AG04449 (cell line): ENCODE results near the gene SAXO1.
"Not testable (repeated sequence)": the region's sequence is repeated elsewhere in the genome, so short reads cannot be mapped to it uniquely, and the experiment has no call there.

ENCODE experiments used
- CTCF ChIA-PET: fragments of 350-600 bp; formaldehyde crosslinking; extraction: SDS; loops from one replicate; lab custom pipeline; 2021; ENCODE audit warnings: antibody characterized with exemption; lab: Yijun Ruan, JAX
- POLR2A ChIA-PET: fragments of 400-600, 350-600 bp; formaldehyde crosslinking; extraction: SDS; loops from one replicate; lab custom pipeline; 2020; ENCODE audit warnings: antibody characterized with exemption, inconsistent platforms; lab: Yijun Ruan, JAX
- DNase-seq: peaks from one replicate; pipeline ENCODE4 v3.0.0-alpha.2; 2010; ENCODE audit warnings: low read depth, low spot score
- H3K4me3 ChIP-seq: 2 replicates; pipeline ENCODE4 v1.5.1; 2011; ENCODE audit warnings: low read depth, mild to moderate bottlenecking, control low read depth, low read length
- CTCF ChIP-seq: IDR thresholded peaks from one replicate; pipeline ENCODE4 v1.5.1; 2011; ENCODE audit warnings: mild to moderate bottlenecking, moderate library complexity, low read length, control low read depth, inconsistent platforms; ENCODE audit not compliant: insufficient read depth; ENCODE audit errors: missing control alignments

SAXO1 gene

GRCh38 chr9:19028835-19029451 is 4.1 kb downstream of the SAXO1 start:
- DNase-seq, result peak; percentile 12
- H3K4me3 ChIP-seq, result no peak overlapping the region
- CTCF ChIA-PET, result interaction anchor here (0.6 to 6.7 kb wide), 77 partner anchors 8 to 1497 kb away, joined by 3 to 58 read pairs (median 4); partner anchors contain the start of gene RRAGA
- peak; percentile 47 for TF ChIP-seq CTCF
- POLR2A ChIA-PET, result no interaction called here

GRCh38 chr9:19027825-19028224 is 5.2 kb downstream of the SAXO1 start:
- H3K4me3 ChIP-seq, result no peak overlapping the region
- DNase-seq, result no peak
- CTCF ChIA-PET, result interaction anchor here (0.9 to 6.7 kb wide), 33 partner anchors 13 to 1496 kb away, joined by 3 to 58 read pairs (median 4); partner anchors contain the start of gene RRAGA
- POLR2A ChIA-PET, result no interaction called here
- no peak for TF ChIP-seq CTCF

GRCh38 chr9:19026375-19026774 is 6.6 kb downstream of the SAXO1 start:
- no peak for TF ChIP-seq CTCF
- CTCF ChIA-PET, result interaction anchor here (0.8 to 6.7 kb wide), 12 partner anchors 11 to 1492 kb away, joined by 3 to 58 read pairs (median 8); partner anchors contain the start of gene RRAGA
- DNase-seq, result no peak
- no peak overlapping the region for H3K4me3 ChIP-seq
- POLR2A ChIA-PET, result no interaction called here

- no peak for TF ChIP-seq CTCF
- ChIA-PET CTCF (interaction anchor here (1.5 kb wide), 1 partner anchor 10 kb away, joined by 4 read pairs; no protein-coding TSS in a partner anchor), POLR2A (no interaction called here)
- no peak overlapping the region for H3K4me3 ChIP-seq
- DNase-seq, result no peak
Observed at GRCh38 chr9:19023078-19023477, 9.9 kb downstream of the SAXO1 start.

- no peak for DNase-seq
- ChIA-PET CTCF (interaction anchor here (0.6 to 1.5 kb wide), 4 partner anchors 9 to 768 kb away, joined by 3 to 4 read pairs (median 4); no protein-coding TSS in a partner anchor), POLR2A (no interaction called here)
- no peak overlapping the region for H3K4me3 ChIP-seq
- no peak for TF ChIP-seq CTCF
Observed at GRCh38 chr9:19022206-19022605, 10.8 kb downstream of the SAXO1 start.

- CTCF ChIA-PET, result interaction anchor here (0.6 to 1.6 kb wide), 5 partner anchors 9 to 767 kb away, joined by 3 to 4 read pairs (median 3); no protein-coding TSS in a partner anchor
- DNase-seq, POLR2A ChIA-PET, H3K4me3 ChIP-seq: not testable (repeated sequence)
Observed at GRCh38 chr9:19021649-19022048, 11.4 kb downstream of the SAXO1 start.
